DND-41 (cell line): ENCODE measurements around the gene TCF7L2.

Source experiments
- ATAC-seq: fragments of 200-7000 bp; cut with Tn5 transposase; 3 replicates; pipeline ENCODE4 v1.9.1; 2021; ENCODE audit warnings: low read depth; ENCODE audit not compliant: insufficient read depth
- DNase-seq: peaks from one replicate; pipeline ENCODE4 v3.0.0-alpha.2; 2020
- H2AFZ ChIP-seq: 2 replicates; pipeline ENCODE4 v1.6.0; 2012; ENCODE audit warnings: low read depth, low read length
- H3K27ac ChIP-seq: 2 replicates; pipeline ENCODE4 v1.5.1; 2012; ENCODE audit warnings: low read length, inconsistent platforms
- H3K27me3 ChIP-seq: fragments of 200-600 bp; sonication (generic); 2 replicates; pipeline ENCODE4 v1.6.0; 2012; ENCODE audit warnings: low read length, mild to moderate bottlenecking, inconsistent platforms; ENCODE audit not compliant: insufficient read depth, poor library complexity
- H3K36me3 ChIP-seq: 2 replicates; pipeline ENCODE4 v1.5.1; 2012; ENCODE audit warnings: low read length, inconsistent platforms; ENCODE audit not compliant: insufficient read depth
- H3K4me1 ChIP-seq: 2 replicates; pipeline ENCODE4 v1.5.1; 2012; ENCODE audit warnings: mild to moderate bottlenecking, low read length; ENCODE audit not compliant: insufficient read depth
- H3K4me2 ChIP-seq: 2 replicates; pipeline ENCODE4 v1.6.0; 2012; ENCODE audit warnings: mild to moderate bottlenecking, moderate library complexity, low read length, inconsistent platforms; ENCODE audit not compliant: insufficient read depth
- H3K4me3 ChIP-seq, 2 experiments: fragments of 200-600 bp in 1 of 2; shearing (Covaris generic) in 1 of 2; 2 replicates each; pipeline ENCODE4 v1.5.1; 2012 to 2016; ENCODE audit warnings: inconsistent platforms in 2 of 2, low read length in 2 of 2, mild to moderate bottlenecking in 2 of 2, low read depth in 1 of 2, moderate library complexity in 1 of 2
- H3K79me2 ChIP-seq: 2 replicates; pipeline ENCODE4 v1.6.0; 2012; ENCODE audit warnings: low read length, inconsistent platforms; ENCODE audit not compliant: insufficient read depth
- H3K9ac ChIP-seq: 2 replicates; pipeline ENCODE4 v1.6.0; 2012; ENCODE audit warnings: low read depth, mild to moderate bottlenecking, inconsistent platforms, low read length, moderate library complexity
- H3K9me3 ChIP-seq: 2 replicates; pipeline ENCODE4 v1.5.1; 2012; ENCODE audit warnings: low read length, moderate library complexity, mild to moderate bottlenecking, inconsistent platforms; ENCODE audit not compliant: insufficient read depth, severe bottlenecking
- H4K20me1 ChIP-seq: 2 replicates; pipeline ENCODE4 v1.6.0; 2012; ENCODE audit warnings: low read length; ENCODE audit not compliant: insufficient read depth
- CTCF ChIP-seq: IDR thresholded peaks from 2 replicates; pipeline ENCODE4 v1.5.1; 2012; ENCODE audit warnings: borderline replicate concordance, low read length, moderate library complexity, mild to moderate bottlenecking; ENCODE audit not compliant: poor library complexity, severe bottlenecking; ENCODE audit errors: extremely low read depth
- EZH2 ChIP-seq: IDR thresholded peaks from 3 replicates; pipeline ENCODE4 v1.6.1; 2012; ENCODE audit warnings: borderline replicate concordance, low read depth, mild to moderate bottlenecking, moderate library complexity, low read length, inconsistent platforms; ENCODE audit not compliant: severe bottlenecking

TCF7L2 gene

GRCh38 chr10:113113918-113114317 lies 163.9 kb downstream of the TCF7L2 start:
- no peak overlapping the region for H3K4me3 ChIP-seq
- H3K36me3 ChIP-seq = no peaks in the 10 kb centered on the region
- no peaks in the 10 kb centered on the region for H3K4me1 ChIP-seq
- no peaks in the 10 kb centered on the region for H3K9me3 ChIP-seq
- no peak overlapping the region for H3K9ac ChIP-seq
- TF ChIP-seq EZH2 (no peak), CTCF (no peak)
- 0 out of 2 replicates have a peak, but pooled peaks cover under 1% of the 10 kb centered on the region for H3K79me2 ChIP-seq
- no peak overlapping the region for H3K4me2 ChIP-seq
- no peak overlapping the region for H3K27ac ChIP-seq
- DNase-seq = no peak
- no peak for ATAC-seq
- H4K20me1 ChIP-seq = peaks cover 11% of the 10 kb centered on the region; the same call in 1 of the 2 replicates
- no peak overlapping the region for H2AFZ ChIP-seq
- no peaks in the 10 kb centered on the region for H3K27me3 ChIP-seq

- Histone ChIP-seq H3K9me3 (no peaks in the 10 kb centered on the region), H3K9ac (no peak overlapping the region), H4K20me1 (peaks cover 16% of the 10 kb centered on the region; the same call in 1 of the 2 replicates), H3K79me2 (peaks cover 11% of the 10 kb centered on the region; the same call in 1 of the 2 replicates), H3K4me2 (no peak overlapping the region), H3K27ac (no peak overlapping the region), H3K4me3 (no peak overlapping the region), H3K36me3 (no peaks in the 10 kb centered on the region), H3K4me1 (no peaks in the 10 kb centered on the region), H3K27me3 (no peaks in the 10 kb centered on the region), H2AFZ (no peak overlapping the region)
- TF ChIP-seq EZH2 (no peak), CTCF (no peak)
- no peak for ATAC-seq
- no peak for DNase-seq
Measured at GRCh38 chr10:113115556-113115955, 165.5 kb downstream of the TCF7L2 start.

GRCh38 chr10:113118882-113119281 lies 168.8 kb downstream of the TCF7L2 start:
- no peak for TF ChIP-seq EZH2
- TF ChIP-seq CTCF = no peak
- H2AFZ ChIP-seq = no peak overlapping the region
- DNase-seq (no peak), ATAC-seq (no peak)
- H3K4me1 ChIP-seq = no peaks in the 10 kb centered on the region
- no peak overlapping the region for H3K27ac ChIP-seq
- H3K79me2 ChIP-seq = peaks cover 11% of the 10 kb centered on the region; the same call in 1 of the 2 replicates
- no peaks in the 10 kb centered on the region for H3K9me3 ChIP-seq
- no peak overlapping the region for H3K4me2 ChIP-seq
- no peaks in the 10 kb centered on the region for H3K27me3 ChIP-seq
- no peaks in the 10 kb centered on the region for H3K36me3 ChIP-seq
- no peak overlapping the region for H3K4me3 ChIP-seq
- peaks cover 29% of the 10 kb centered on the region; the same call in 1 of the 2 replicates for H4K20me1 ChIP-seq
- no peak overlapping the region for H3K9ac ChIP-seq

GRCh38 chr10:113119801-113120200 lies 169.8 kb downstream of the TCF7L2 start:
- Histone ChIP-seq H3K4me3 (no peak overlapping the region), H2AFZ (no peak overlapping the region), H3K9me3 (no peaks in the 10 kb centered on the region), H3K4me1 (no peaks in the 10 kb centered on the region), H3K27me3 (no peaks in the 10 kb centered on the region), H4K20me1 (peaks cover 30% of the 10 kb centered on the region; the same call in 1 of the 2 replicates), H3K4me2 (no peak overlapping the region), H3K36me3 (no peaks in the 10 kb centered on the region), H3K27ac (no peak overlapping the region), H3K9ac (no peak overlapping the region), H3K79me2 (peaks cover 11% of the 10 kb centered on the region; the same call in 1 of the 2 replicates)
- ATAC-seq (no peak), DNase-seq (no peak)
- no peak for TF ChIP-seq CTCF
- TF ChIP-seq EZH2 = no peak
